ENCODE results near the gene MTUS2.

GRCh38 chr13:29049524-29049923 is 229.4 kb downstream of the MTUS2 start:
- TF ChIP-seq EZH2 (IDR thresholded peaks at IDR 0.05; ENCODE audit: borderline replicate concordance, low read depth, low read length, severe bottlenecking) = no peak
- TF ChIP-seq JUN (IDR thresholded peaks at IDR 0.05; ENCODE audit: borderline replicate concordance, insufficient read depth, insufficient read length, low read depth) = no peak
- no peak for TF ChIP-seq CTCF (IDR thresholded peaks at IDR 0.05; ENCODE audit: extremely low read depth in 1 of 2, insufficient read depth in 1 of 2, low read depth in 1 of 2, low read length in 2 of 2)
- TF ChIP-seq POLR2AphosphoS5 (IDR thresholded peaks at IDR 0.05; ENCODE audit: insufficient read depth, low read depth, low read length) = no peak
- no peak for TF ChIP-seq POLR2A (IDR thresholded peaks at IDR 0.05; ENCODE audit: low read depth, low read length)
- no peak for TF ChIP-seq GATA2 (IDR thresholded peaks at IDR 0.05; ENCODE audit: insufficient read depth, insufficient read length, low read depth, low read length)
- TF ChIP-seq MAX (IDR thresholded peaks at IDR 0.05; ENCODE audit: insufficient read depth, insufficient read length) = no peak
